Thyroid gland (tissue), 4 donors: ENCODE data around the gene COX6B2.
"Not testable (repeated sequence)": the region's sequence is repeated elsewhere in the genome, so short reads cannot be mapped to it uniquely, and the experiment has no call there.

ENCODE experiments used
- CTCF ChIP-seq, 6 experiments: fragments of 200-600 bp in 3 of 6; fragments of 450-650 bp in 3 of 6; sonication (generic) in 3 of 6; IDR thresholded peaks; one replicate each; pipeline ENCODE4 v1.5.1; 2016 to 2019; ENCODE audit warnings: antibody characterized with exemption in 6 of 6, mild to moderate bottlenecking in 2 of 6, inconsistent platforms in 1 of 6, moderate library complexity in 1 of 6
- POLR2A ChIP-seq, 2 donors: fragments of 450-650 bp; IDR thresholded peaks; one replicate each; pipeline ENCODE4 v1.6.1; 2017; ENCODE audit warnings: antibody characterized with exemption in 2 of 2, mild to moderate bottlenecking in 2 of 2, moderate library complexity in 1 of 2

- TF ChIP-seq CTCF, POLR2A (IDR thresholded peaks at IDR 0.05): not testable (repeated sequence)
These were observed 24.7 kb downstream of the COX6B2 start for GRCh38 chr19:55329791-55330190.
